IMR-90 (cell line): ENCODE data around the gene DENND2C. TPM values are rescaled to one million over a fixed set of nuclear protein-coding genes. Genes with fewer than 3 reads are reported as not detected.

Experiments used
- ATAC-seq: fragments of 200-7000 bp; cut with Tn5 transposase; 2 replicates; pipeline ENCODE4 v1.9.1; 2020; ENCODE audit warnings: low read depth, mild to moderate bottlenecking, moderate library complexity
- BruUV-seq: library from RNA; stranded (reverse); fragments of 400-500 nt; replicated peaks from 2 replicates; lab custom pipeline; 2021; lab: Mats Ljungman, UMichigan
- CTCF ChIA-PET: fragments of 300-600 bp; formaldehyde crosslinking; extraction: SDS; loops from one replicate; lab custom pipeline; 2021; ENCODE audit warnings: antibody characterized with exemption; lab: Yijun Ruan, JAX
- POLR2A ChIA-PET: fragments of 300-600 bp; sonication (Branson Sonifier 250); formaldehyde crosslinking; loops from one replicate; lab custom pipeline; 2022; ENCODE audit warnings: antibody characterized with exemption; ENCODE audit not compliant: unreplicated experiment; lab: Charles Lee
- DNase-seq: peaks from one replicate; pipeline ENCODE4 v3.0.0; 2013
- H2AFZ ChIP-seq: replicated peaks from 2 replicates; pipeline ENCODE3; 2013; ENCODE audit warnings: low read length, mild to moderate bottlenecking; ENCODE audit not compliant: poor library complexity
- H2AK5ac ChIP-seq: 2 replicates; pipeline ENCODE4 v1.6.1; 2013; ENCODE audit warnings: low read depth, low read length, inconsistent platforms
- H2AK9ac ChIP-seq: replicated peaks from 2 replicates; pipeline ENCODE3; 2013; ENCODE audit warnings: mild to moderate bottlenecking, low read depth, low read length, moderate library complexity; ENCODE audit not compliant: poor library complexity
- H2BK120ac ChIP-seq: 2 replicates; pipeline ENCODE4 v1.6.1; 2013; ENCODE audit warnings: low read depth, low read length, inconsistent platforms
- H2BK15ac ChIP-seq: 3 replicates; pipeline ENCODE4 v1.6.1; 2013; ENCODE audit warnings: low read depth, low read length, inconsistent platforms
- H2BK20ac ChIP-seq: 2 replicates; pipeline ENCODE4 v1.6.1; 2013; ENCODE audit warnings: low read depth, mild to moderate bottlenecking, inconsistent platforms, low read length, moderate library complexity
- H2BK5ac ChIP-seq: 2 replicates; pipeline ENCODE4 v1.6.1; 2013; ENCODE audit warnings: mild to moderate bottlenecking, low read depth, low read length, inconsistent platforms; ENCODE audit not compliant: poor library complexity, severe bottlenecking
- H3K14ac ChIP-seq: replicated peaks from 2 replicates; pipeline ENCODE4 v1.6.1; 2013; ENCODE audit warnings: low read depth, low read length, inconsistent platforms
- H3K18ac ChIP-seq: 2 replicates; pipeline ENCODE4 v1.6.1; 2013; ENCODE audit warnings: low read depth, low read length, control low read depth
- H3K23ac ChIP-seq: 2 replicates; pipeline ENCODE4 v1.6.1; 2013; ENCODE audit warnings: low read depth, low read length, inconsistent platforms
- H3K27ac ChIP-seq: 2 replicates; pipeline ENCODE4 v1.5.1; 2013; ENCODE audit warnings: mild to moderate bottlenecking, control low read depth, low read length; ENCODE audit not compliant: insufficient read depth
- H3K27me3 ChIP-seq: 2 replicates; pipeline ENCODE4 v1.6.1; 2013; ENCODE audit warnings: low read length; ENCODE audit not compliant: control insufficient read depth, insufficient read depth
- H3K36me3 ChIP-seq: 2 replicates; pipeline ENCODE4 v1.6.1; 2013; ENCODE audit warnings: low read length, mixed read lengths; ENCODE audit not compliant: control insufficient read depth, insufficient read depth
- H3K4ac ChIP-seq: 2 replicates; pipeline ENCODE4 v1.6.1; 2013; ENCODE audit warnings: low read depth, low read length, inconsistent platforms
- H3K4me1 ChIP-seq: 2 replicates; pipeline ENCODE4 v1.6.1; 2013; ENCODE audit warnings: low read length, mixed read lengths; ENCODE audit not compliant: control insufficient read depth, insufficient read depth
- H3K4me2 ChIP-seq: 2 replicates; pipeline ENCODE4 v1.6.1; 2013; ENCODE audit warnings: low read depth, mild to moderate bottlenecking, control low read depth, low read length, moderate library complexity
- H3K4me3 ChIP-seq: 2 replicates; pipeline ENCODE4 v1.5.1; 2013; ENCODE audit warnings: low read depth, mild to moderate bottlenecking, control low read depth, low read length, moderate library complexity; ENCODE audit not compliant: insufficient read depth
- H3K56ac ChIP-seq: 2 replicates; pipeline ENCODE4 v1.6.1; 2013; ENCODE audit warnings: low read length, inconsistent platforms; ENCODE audit not compliant: insufficient read depth; ENCODE audit errors: extremely low read depth
- H3K79me1 ChIP-seq, 2 experiments: 2 replicates each; pipeline ENCODE4 v1.6.1; 2013; ENCODE audit warnings: low read length in 2 of 2, inconsistent platforms in 1 of 2, low read depth in 1 of 2
- H3K9ac ChIP-seq: 2 replicates; pipeline ENCODE4 v1.6.1; 2013; ENCODE audit warnings: low read depth, low read length, control low read depth
- H3K9me1 ChIP-seq: 2 replicates; pipeline ENCODE4 v1.6.1; 2013; ENCODE audit warnings: low read length, inconsistent platforms; ENCODE audit not compliant: insufficient read depth
- H3K9me3 ChIP-seq: 2 replicates; pipeline ENCODE4 v1.6.1; 2013; ENCODE audit warnings: low read length; ENCODE audit not compliant: control insufficient read depth, insufficient read depth
- H4K20me1 ChIP-seq: 2 replicates; pipeline ENCODE4 v1.6.1; 2013; ENCODE audit warnings: low read length, inconsistent platforms; ENCODE audit not compliant: insufficient read depth
- H4K5ac ChIP-seq: 2 replicates; pipeline ENCODE4 v1.6.1; 2013; ENCODE audit warnings: mild to moderate bottlenecking, low read depth, low read length, control low read depth
- H4K8ac ChIP-seq, 2 experiments: 2 replicates each; pipeline ENCODE4 v1.6.1; 2013; ENCODE audit warnings: low read depth in 2 of 2, low read length in 2 of 2, control low read depth in 1 of 2, inconsistent platforms in 1 of 2
- H4K91ac ChIP-seq: 2 replicates; pipeline ENCODE4 v1.6.1; 2013; ENCODE audit warnings: low read depth, low read length, inconsistent platforms; ENCODE audit not compliant: insufficient read depth
- BHLHE40 ChIP-seq: fragments of 150-350 bp; IDR thresholded peaks from 2 replicates; pipeline ENCODE4 v1.6.1; 2016; ENCODE audit warnings: mild to moderate bottlenecking, low read depth, low read length
- CEBPB ChIP-seq: IDR thresholded peaks from 2 replicates; pipeline ENCODE4 v1.6.1; 2012; ENCODE audit warnings: low read depth, low read length, improper control_type of control experiment
- CHD1 ChIP-seq: IDR thresholded peaks from 2 replicates; pipeline ENCODE4 v1.6.1; 2012; ENCODE audit warnings: low read depth, low read length, improper control_type of control experiment
- MAFK ChIP-seq: IDR thresholded peaks from 2 replicates; pipeline ENCODE4 v1.6.1; 2012; ENCODE audit warnings: low read depth, low read length, improper control_type of control experiment
- MXI1 ChIP-seq: IDR thresholded peaks from 2 replicates; pipeline ENCODE4 v1.6.1; 2012; ENCODE audit warnings: low read depth, mild to moderate bottlenecking, low read length, moderate library complexity, borderline replicate concordance
- NFE2L2 ChIP-seq: fragments of 150-350 bp; IDR thresholded peaks from 2 replicates; pipeline ENCODE4 v1.6.1; 2016; ENCODE audit warnings: low read depth, mild to moderate bottlenecking, low read length
- POLR2A ChIP-seq: IDR thresholded peaks from 2 replicates; pipeline ENCODE4 v1.6.1; 2012; ENCODE audit warnings: mild to moderate bottlenecking, low read depth, low read length
- RAD21 ChIP-seq: IDR thresholded peaks from 2 replicates; pipeline ENCODE4 v1.6.1; 2012; ENCODE audit warnings: low read length, improper control_type of control experiment
- RCOR1 ChIP-seq: IDR thresholded peaks from 2 replicates; pipeline ENCODE4 v1.6.1; 2012; ENCODE audit warnings: mild to moderate bottlenecking, low read length, improper control_type of control experiment; ENCODE audit not compliant: insufficient replicate concordance
- SMC3 ChIP-seq: fragments of 150-350 bp; IDR thresholded peaks from 2 replicates; pipeline ENCODE4 v1.6.1; 2016; ENCODE audit warnings: low read depth, mild to moderate bottlenecking, antibody characterized with exemption, low read length, moderate library complexity
- WGBS, 2 experiments: methylation state at CpG; one replicate each; pipeline versions ENCODE4 v1.1.5 to v1.1.7; 2013; ENCODE audit warnings: missing lambda C conversion rate in 2 of 2; ENCODE audit not compliant: insufficient read length in 1 of 2; ENCODE audit errors: extremely low coverage in 2 of 2; 5-methylcytosine and 5-hydroxymethylcytosine counted together
- dilution Hi-C: fragments of 300-500 bp; cut with HindIII; formaldehyde crosslinking; loops from one replicate; pipeline ENCODE4 v1.14.3; 2018; ENCODE audit warnings: low sequenced_read_pairs; ENCODE audit not compliant: unreplicated experiment
- in situ Hi-C: fragments of 300-500 bp; cut with MboI; formaldehyde crosslinking; loops from 3 replicates; pipeline ENCODE4 v1.14.3; 2019; ENCODE audit warnings: low sequenced_read_pairs, inconsistent platforms, mixed read lengths
- intact Hi-C: fragments of 100-400 bp; cut with micrococcal nuclease; formaldehyde crosslinking; loops from 2 replicates; pipeline ENCODE4 v1.10.0; 2022
- polyA plus RNA-seq, 3 experiments: library from polyadenylated mRNA; depleted of rRNA; stranded (reverse); fragments of >200 nt; gene quantifications; 2 replicates each; pipeline ENCODE4 v1.2.3, GENCODE V29; 2012; ENCODE audit warnings: low replicate concordance in 1 of 3
- total RNA-seq: library from RNA; depleted of rRNA; stranded (reverse); fragments of >200 nt; gene quantifications from 2 replicates; pipeline ENCODE4 v1.2.3, GENCODE V29; 2012

The DENND2C gene
- total and polyA plus RNA-seq, 2 of the 4 experiments (the other 2 are of a cell fraction), result 0.58 to 2.2 TPM

DNA sequence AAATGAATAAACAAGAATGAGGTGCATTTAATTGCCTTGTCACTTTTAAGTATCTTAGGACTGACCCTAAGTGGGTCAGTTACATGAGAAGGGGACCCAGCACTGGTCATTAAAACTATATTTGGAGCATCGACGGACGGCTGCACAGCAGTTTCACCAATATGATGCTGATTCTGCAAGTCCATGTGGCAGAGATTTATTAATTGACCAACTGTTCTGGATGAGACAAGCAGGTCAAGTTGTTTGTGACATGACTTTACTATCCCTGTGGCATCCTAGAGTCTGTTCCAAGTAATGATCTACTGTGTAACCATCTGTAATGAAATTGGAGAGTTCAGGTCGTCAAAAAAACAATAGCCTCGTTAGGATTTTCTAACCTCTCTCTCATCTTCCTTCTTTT lies 16.0 kb upstream of the DENND2C start:
- no peak overlapping the region for H2AFZ ChIP-seq
- no peak overlapping the region for H3K27ac ChIP-seq
- H2BK20ac ChIP-seq, result no peak overlapping the region
- no peaks in the 10 kb centered on the region for H3K79me1 ChIP-seq
- H4K8ac ChIP-seq, result no peak overlapping the region
- ATAC-seq, result no peak
- BruUV-seq, result no TSS peak
- H3K9ac ChIP-seq, result no peak overlapping the region
- H3K56ac ChIP-seq, result no peak overlapping the region
- H3K4me2 ChIP-seq, result no peak overlapping the region
- POLR2A ChIA-PET, result no interaction called here
- H3K36me3 ChIP-seq, result no peaks in the 10 kb centered on the region
- intact Hi-C loops (no loop called here), in situ Hi-C loops (no loop called here), dilution Hi-C loops (no loop called here)
- no peaks in the 10 kb centered on the region for H3K4me1 ChIP-seq
- no peaks in the 10 kb centered on the region for H3K9me1 ChIP-seq
- H2BK15ac ChIP-seq, result no peak overlapping the region
- no peak overlapping the region for H4K91ac ChIP-seq
- no peak overlapping the region for H3K4me3 ChIP-seq
- peaks cover 21% of the 10 kb centered on the region for H3K27me3 ChIP-seq
- no peaks in the 10 kb centered on the region for H4K20me1 ChIP-seq
- CTCF ChIA-PET, result no interaction called here
- H2BK120ac ChIP-seq, result no peak overlapping the region
- H3K9me3 ChIP-seq, result no peaks in the 10 kb centered on the region
- 93% methylated on average over 3 of the region's 5 CpGs; no CpG with 5 or more reads in 1 of the 2 experiments for WGBS, 2 experiments
- H3K14ac ChIP-seq, result no peak overlapping the region
- H2AK5ac ChIP-seq, result no peak overlapping the region
- no peak overlapping the region for H3K4ac ChIP-seq
- TF ChIP-seq RCOR1, result no peak
- no peak for TF ChIP-seq NFE2L2
- no peak for TF ChIP-seq MAFK
- TF ChIP-seq MXI1, result no peak
- TF ChIP-seq CHD1, result no peak
- no peak for TF ChIP-seq RAD21
- no peak for TF ChIP-seq BHLHE40
- no peak for TF ChIP-seq CEBPB
- no peak for TF ChIP-seq POLR2A
- no peak for TF ChIP-seq SMC3
- H3K18ac ChIP-seq, result no peak overlapping the region
- no peak overlapping the region for H2AK9ac ChIP-seq
- no peak overlapping the region for H3K23ac ChIP-seq
- no peak overlapping the region for H4K5ac ChIP-seq
- no peak overlapping the region for H2BK5ac ChIP-seq
- DNase-seq, result no peak
